ENCODE results near the gene UBE2D2. TPM values are rescaled to one million over a fixed set of nuclear protein-coding genes. Genes with fewer than 3 reads are reported as not detected.

Gene UBE2D2
- total and polyA plus RNA-seq, 4 experiments from 2014 or later: 160 to 411 (median 255) TPM

DNA sequence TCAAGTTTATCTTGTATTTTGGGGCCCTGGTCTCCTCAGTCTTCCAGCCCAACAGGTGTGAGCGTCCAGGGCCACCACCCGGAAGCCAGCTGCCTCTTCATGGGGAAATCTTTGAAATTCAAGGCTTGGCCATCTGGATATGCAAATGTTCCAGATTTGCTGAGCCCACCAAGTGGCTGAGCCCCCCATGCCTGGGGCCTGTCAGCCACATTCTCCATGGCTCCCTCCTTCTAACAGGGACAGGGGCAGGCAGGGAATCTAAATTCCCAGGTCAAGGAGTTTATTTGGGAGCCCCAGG lies 72.8 kb downstream of the UBE2D2 start:
- H3K9me3 Mint-ChIP-seq: no peaks in the 10 kb centered on the region
- no peak overlapping the region for H3K27ac Mint-ChIP-seq
- no peaks in the 10 kb centered on the region for H3K27me3 Mint-ChIP-seq
- H3K4me3 ChIP-seq (ENCODE audit: low read length in 2 of 2): no peak overlapping the region
- H3K27me3 ChIP-seq (ENCODE audit: insufficient read depth, low read length): no peaks in the 10 kb centered on the region
- DNase-seq: no peak
- intact Hi-C loops (cut with micrococcal nuclease): no loop called here
- POLR2A ChIA-PET (ENCODE audit: partially characterized antibody): interaction anchor here (1.0 to 4.7 kb wide), 5 partner anchors 56 to 132 kb away, joined by 3 to 28 read pairs (median 4); no protein-coding TSS in a partner anchor
- no peaks in the 10 kb centered on the region for H3K9me3 ChIP-seq (ENCODE audit: control insufficient read depth in 1 of 2, low read length in 2 of 2)
- H3K27ac ChIP-seq (ENCODE audit: low read depth, low read length): no peak overlapping the region
- H3K36me3 Mint-ChIP-seq: peaks cover 6 to 18% of the 10 kb centered on the region in 2 donors
- H3K4me3 Mint-ChIP-seq: no peak overlapping the region
- peaks cover 22 to 47% (median 36%) of the 10 kb centered on the region in 4 donors for H3K4me1 Mint-ChIP-seq
- CTCF ChIA-PET (ENCODE audit: partially characterized antibody): interaction anchor here (0.5 to 8.6 kb wide), 43 partner anchors 8 to 335 kb away, joined by 3 to 151 read pairs (median 4); partner anchors contain the start of gene CXXC5
- H3K4me1 ChIP-seq (ENCODE audit: insufficient read depth, low read length): peaks cover 24% of the 10 kb centered on the region
- H3K36me3 ChIP-seq (ENCODE audit: insufficient read depth, low read length): no peaks in the 10 kb centered on the region

GRCh38 chr5:139634541-139634940 lies 73.4 kb downstream of the UBE2D2 start:
- ChIA-PET CTCF (ENCODE audit: partially characterized antibody) (interaction anchor here (0.7 to 8.6 kb wide), 31 partner anchors 9 to 232 kb away, joined by 3 to 151 read pairs (median 5); no protein-coding TSS in a partner anchor), POLR2A (ENCODE audit: partially characterized antibody) (interaction anchor here (1.3 to 4.7 kb wide), 4 partner anchors 10 to 132 kb away, joined by 3 to 28 read pairs (median 4); no protein-coding TSS in a partner anchor)
- Histone ChIP-seq H3K9me3 (ENCODE audit: control insufficient read depth in 1 of 2, low read length in 2 of 2) (no peaks in the 10 kb centered on the region), H3K4me3 (ENCODE audit: low read length in 2 of 2) (no peak overlapping the region), H3K4me1 (ENCODE audit: insufficient read depth, low read length) (peaks cover 24% of the 10 kb centered on the region), H3K36me3 (ENCODE audit: insufficient read depth, low read length) (no peaks in the 10 kb centered on the region), H3K27ac (ENCODE audit: low read depth, low read length) (no peak overlapping the region), H3K27me3 (ENCODE audit: insufficient read depth, low read length) (no peaks in the 10 kb centered on the region)
- peaks cover 4 to 13% of the 10 kb centered on the region in 2 donors for H3K36me3 Mint-ChIP-seq
- no peak for DNase-seq
- intact Hi-C loops (cut with micrococcal nuclease): no loop called here
- H3K9me3 Mint-ChIP-seq: no peaks in the 10 kb centered on the region
- H3K4me3 Mint-ChIP-seq: no peak overlapping the region
- no peaks in the 10 kb centered on the region for H3K27me3 Mint-ChIP-seq
- peaks cover 22 to 47% (median 36%) of the 10 kb centered on the region in 4 donors for H3K4me1 Mint-ChIP-seq
- H3K27ac Mint-ChIP-seq: peak overlapping the region in 1 of 7 donors; percentile 86

DNA sequence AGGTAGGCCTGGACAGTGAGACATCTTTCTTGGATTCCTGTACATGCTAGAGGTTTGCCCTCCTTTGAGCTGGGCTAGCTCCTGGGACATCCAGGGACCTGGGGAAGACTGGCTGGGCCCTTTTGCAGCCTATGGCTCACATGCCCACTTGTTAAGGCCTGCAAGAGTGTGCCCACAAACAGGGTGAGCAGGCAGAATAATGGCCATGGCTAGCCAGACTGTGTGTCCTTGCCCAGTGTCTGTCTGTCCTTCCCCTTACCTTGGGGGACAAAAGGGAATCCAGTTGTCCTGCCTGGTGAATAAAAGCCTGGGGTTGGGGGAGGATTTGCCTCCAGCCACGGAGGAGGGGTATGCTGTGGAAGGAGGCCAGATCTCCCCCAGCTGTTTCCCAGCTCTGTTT lies 74.1 kb downstream of the UBE2D2 start:
- no peak overlapping the region for H3K4me3 ChIP-seq (ENCODE audit: low read length in 2 of 2)
- no peaks in the 10 kb centered on the region for H3K27me3 ChIP-seq (ENCODE audit: insufficient read depth, low read length)
- no peaks in the 10 kb centered on the region for H3K36me3 ChIP-seq (ENCODE audit: insufficient read depth, low read length)
- Mint-ChIP-seq H3K4me1 (peaks cover 22 to 47% (median 36%) of the 10 kb centered on the region in 4 donors), H3K4me3 (peak overlapping the region in 3 of 8 donors; percentile 13 to 82 (median 44)), H3K36me3 (peaks cover 4 to 8% of the 10 kb centered on the region in 2 donors), H3K9me3 (no peaks in the 10 kb centered on the region), H3K27ac (peak overlapping the region in 3 of 7 donors; percentile 28 to 52 (median 29)), H3K27me3 (no peaks in the 10 kb centered on the region)
- no peaks in the 10 kb centered on the region for H3K9me3 ChIP-seq (ENCODE audit: control insufficient read depth in 1 of 2, low read length in 2 of 2)
- no peak for DNase-seq
- intact Hi-C loops (cut with micrococcal nuclease): loop anchor here (1.0 to 5.0 kb wide), 3 partner anchors 74 to 213 kb away; partner anchors contain the start of gene UBE2D2
- peaks cover 24% of the 10 kb centered on the region for H3K4me1 ChIP-seq (ENCODE audit: insufficient read depth, low read length)
- ChIA-PET POLR2A (ENCODE audit: partially characterized antibody) (interaction anchor here (0.9 to 4.7 kb wide), 9 partner anchors 8 to 131 kb away, joined by 3 to 28 read pairs (median 6); partner anchors contain the start of genes CXXC5 and UBE2D2), CTCF (ENCODE audit: partially characterized antibody) (interaction anchor here (0.9 to 8.6 kb wide), 21 partner anchors 9 to 232 kb away, joined by 3 to 151 read pairs (median 4); partner anchors contain the start of gene CXXC5)
- no peak overlapping the region for H3K27ac ChIP-seq (ENCODE audit: low read depth, low read length)

DNA sequence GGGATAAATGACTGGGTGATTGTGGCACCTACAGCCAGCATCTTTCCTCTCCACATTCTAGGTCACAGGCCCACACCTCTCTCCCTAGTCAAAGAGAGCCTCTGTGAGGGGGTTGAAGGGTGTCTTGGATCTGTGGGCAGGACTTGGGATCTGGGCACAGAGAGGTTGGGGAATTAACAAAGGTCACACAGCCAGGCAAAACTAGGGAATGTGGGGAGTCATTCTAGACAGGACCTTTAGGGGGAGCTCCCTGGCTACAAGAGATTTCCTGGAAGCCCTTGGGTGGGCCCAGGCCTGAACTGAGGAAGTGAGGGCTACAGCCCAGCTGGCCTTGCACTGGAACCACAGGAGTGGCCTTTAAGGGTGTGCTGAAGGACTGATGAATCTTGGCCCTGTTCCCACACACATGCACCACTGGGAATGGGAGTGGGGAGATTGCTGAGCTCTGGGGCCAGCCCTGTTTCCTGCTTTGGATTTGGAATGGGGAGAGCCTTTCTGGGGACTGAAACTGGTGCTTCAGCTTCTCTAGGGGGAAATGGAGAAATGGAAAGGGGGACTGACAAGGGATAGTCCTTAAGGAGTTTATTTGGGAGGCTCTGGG lies 74.6 kb downstream of the UBE2D2 start:
- Histone ChIP-seq H3K9me3 (ENCODE audit: control insufficient read depth in 1 of 2, low read length in 2 of 2) (no peaks in the 10 kb centered on the region), H3K4me1 (ENCODE audit: insufficient read depth, low read length) (peaks cover 24% of the 10 kb centered on the region), H3K27me3 (ENCODE audit: insufficient read depth, low read length) (no peaks in the 10 kb centered on the region), H3K36me3 (ENCODE audit: insufficient read depth, low read length) (no peaks in the 10 kb centered on the region), H3K27ac (ENCODE audit: low read depth, low read length) (no peak overlapping the region), H3K4me3 (ENCODE audit: low read length in 2 of 2) (no peak overlapping the region)
- intact Hi-C loops (cut with micrococcal nuclease): loop anchor here (1.0 to 5.0 kb wide), 3 partner anchors 74 to 213 kb away; partner anchors contain the start of gene UBE2D2
- ChIA-PET CTCF (ENCODE audit: partially characterized antibody) (interaction anchor here (0.7 to 8.6 kb wide), 21 partner anchors 9 to 232 kb away, joined by 3 to 151 read pairs (median 4); partner anchors contain the start of gene CXXC5), POLR2A (ENCODE audit: partially characterized antibody) (interaction anchor here (0.9 to 4.7 kb wide), 10 partner anchors 8 to 197 kb away, joined by 3 to 28 read pairs (median 6); partner anchors contain the start of genes CXXC5, DNAJC18, STING1 and UBE2D2)
- Mint-ChIP-seq H3K27me3 (no peaks in the 10 kb centered on the region), H3K4me1 (peaks cover 22 to 47% (median 35%) of the 10 kb centered on the region in 4 donors), H3K27ac (peak overlapping the region; percentile 20 to 92 (median 43)), H3K4me3 (peak overlapping the region in 7 of 8 donors; percentile 52 to 82 (median 72)), H3K9me3 (no peaks in the 10 kb centered on the region), H3K36me3 (peaks cover 4 to 6% of the 10 kb centered on the region in 2 donors)
- no peak for DNase-seq

- intact Hi-C loops (cut with micrococcal nuclease): loop anchor here (5.0 kb wide), 2 partner anchors 111 to 214 kb away; no protein-coding TSS in a partner anchor
- no peak overlapping the region for H3K27ac ChIP-seq (ENCODE audit: low read depth, low read length)
- H3K27me3 ChIP-seq (ENCODE audit: insufficient read depth, low read length): no peaks in the 10 kb centered on the region
- no peaks in the 10 kb centered on the region for H3K36me3 ChIP-seq (ENCODE audit: insufficient read depth, low read length)
- Mint-ChIP-seq H3K36me3 (peaks cover 4 to 5% of the 10 kb centered on the region in 2 donors), H3K27ac (peak overlapping the region in 6 of 7 donors; percentile 43 to 92 (median 74)), H3K9me3 (no peaks in the 10 kb centered on the region), H3K4me3 (peak overlapping the region; percentile 46 to 82 (median 74)), H3K4me1 (peaks cover 22 to 47% (median 35%) of the 10 kb centered on the region in 4 donors), H3K27me3 (no peaks in the 10 kb centered on the region)
- H3K4me3 ChIP-seq (ENCODE audit: low read length in 2 of 2): no peak overlapping the region
- H3K4me1 ChIP-seq (ENCODE audit: insufficient read depth, low read length): peaks cover 24% of the 10 kb centered on the region
- ChIA-PET CTCF (ENCODE audit: partially characterized antibody) (interaction anchor here (0.7 to 8.6 kb wide), 21 partner anchors 8 to 233 kb away, joined by 3 to 151 read pairs (median 4); partner anchors contain the start of gene CXXC5), POLR2A (ENCODE audit: partially characterized antibody) (interaction anchor here (0.7 to 4.7 kb wide), 12 partner anchors 9 to 197 kb away, joined by 3 to 28 read pairs (median 6); partner anchors contain the start of genes CXXC5, DNAJC18, STING1 and UBE2D2)
- DNase-seq: peak; percentile 58 to 87 (median 67)
- H3K9me3 ChIP-seq (ENCODE audit: control insufficient read depth in 1 of 2, low read length in 2 of 2): no peaks in the 10 kb centered on the region
Observed at GRCh38 chr5:139636207-139636792, 75.2 kb downstream of the UBE2D2 start.

DNA sequence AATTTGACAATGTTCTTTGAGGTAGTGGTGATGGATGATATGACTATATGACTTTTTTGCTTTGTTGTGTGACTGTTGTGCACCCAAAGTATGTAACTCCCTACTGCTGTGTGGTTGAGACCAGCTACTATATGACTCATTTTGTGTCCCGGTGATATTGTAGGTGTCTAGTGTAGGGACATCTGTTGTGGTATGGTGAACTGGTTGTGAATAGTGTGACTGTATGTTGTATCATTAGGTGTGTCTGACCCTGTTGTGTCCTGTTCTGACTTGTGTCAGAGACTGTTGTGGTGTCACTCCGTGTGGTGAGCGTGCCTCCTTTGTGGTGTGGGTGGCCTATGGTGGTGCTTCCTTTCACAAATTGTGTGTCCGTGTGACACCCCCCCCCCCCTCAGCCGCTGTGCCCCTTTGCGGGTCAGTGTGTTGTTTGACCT lies 75.9 kb downstream of the UBE2D2 start:
- H3K27ac ChIP-seq (ENCODE audit: low read depth, low read length): no peak overlapping the region
- H3K9me3 ChIP-seq (ENCODE audit: control insufficient read depth in 1 of 2, low read length in 2 of 2): no peaks in the 10 kb centered on the region
- POLR2A ChIA-PET (ENCODE audit: partially characterized antibody): interaction anchor here (0.7 to 4.7 kb wide), 7 partner anchors 11 to 198 kb away, joined by 3 to 28 read pairs (median 7); partner anchors contain the start of genes CXXC5, DNAJC18 and STING1
- H3K4me1 ChIP-seq (ENCODE audit: insufficient read depth, low read length): peaks cover 24% of the 10 kb centered on the region
- H3K4me3 ChIP-seq (ENCODE audit: low read length in 2 of 2): no peak overlapping the region
- Mint-ChIP-seq H3K36me3 (peaks cover 2 to 4% of the 10 kb centered on the region in 2 donors), H3K9me3 (no peaks in the 10 kb centered on the region), H3K4me1 (peaks cover 22 to 47% (median 38%) of the 10 kb centered on the region in 4 donors), H3K27ac (peak overlapping the region; percentile 8 to 92 (median 74)), H3K27me3 (no peaks in the 10 kb centered on the region), H3K4me3 (peak overlapping the region; percentile 22 to 82 (median 74))
- peak in 2 of 5 donors; percentile 23 to 68 for DNase-seq
- intact Hi-C loops (cut with micrococcal nuclease): loop anchor here (5.0 kb wide), 2 partner anchors 110 to 215 kb away; no protein-coding TSS in a partner anchor
- no peaks in the 10 kb centered on the region for H3K36me3 ChIP-seq (ENCODE audit: insufficient read depth, low read length)
- CTCF ChIA-PET (ENCODE audit: partially characterized antibody): interaction anchor here (0.9 to 8.6 kb wide), 8 partner anchors 8 to 131 kb away, joined by 3 to 151 read pairs (median 32); no protein-coding TSS in a partner anchor
- no peaks in the 10 kb centered on the region for H3K27me3 ChIP-seq (ENCODE audit: insufficient read depth, low read length)

Data from CD4-positive, alpha-beta memory T cell (primary cell).